MM.1S (cell line): ENCODE measurements around the gene KIR2DL4.
"Not testable (repeated sequence)": the region's sequence is repeated elsewhere in the genome, so short reads cannot be mapped to it uniquely, and the experiment has no call there.

Source experiments
- DNase-seq: peaks from one replicate; pipeline ENCODE4 v3.0.0-alpha.2; 2015
- H2AFZ ChIP-seq: fragments of 300-600 bp; sonication (generic); 2 replicates; pipeline ENCODE4 v1.6.0; 2016; ENCODE audit warnings: antibody characterized with exemption, low read length
- H3F3A ChIP-seq: fragments of 300-600 bp; sonication (generic); 2 replicates; pipeline ENCODE4 v1.6.1; 2016; ENCODE audit warnings: mild to moderate bottlenecking, antibody characterized with exemption, low read length, moderate library complexity, mixed read lengths; ENCODE audit not compliant: insufficient read depth
- H3K27ac ChIP-seq: fragments of 300-600 bp; sonication (generic); 2 replicates; pipeline ENCODE4 v1.5.1; 2016; ENCODE audit warnings: mild to moderate bottlenecking, low read length
- H3K27me3 ChIP-seq: fragments of 300-600 bp; sonication (generic); replicated peaks from 2 replicates; pipeline ENCODE4 v1.6.0; 2016; ENCODE audit warnings: low read length; ENCODE audit not compliant: insufficient read depth
- H3K36me3 ChIP-seq: fragments of 300-600 bp; sonication (generic); replicated peaks from 2 replicates; pipeline ENCODE4 v1.6.1; 2016; ENCODE audit warnings: mild to moderate bottlenecking, low read length, mixed read lengths; ENCODE audit not compliant: insufficient read depth
- H3K4me1 ChIP-seq: fragments of 300-600 bp; sonication (generic); 2 replicates; pipeline ENCODE4 v1.6.1; 2016; ENCODE audit warnings: low read length, mixed read lengths
- H3K4me2 ChIP-seq: fragments of 300-600 bp; sonication (generic); 2 replicates; pipeline ENCODE4 v1.6.0; 2016; ENCODE audit warnings: low read depth, low read length
- H3K4me3 ChIP-seq: fragments of 300-600 bp; sonication (generic); 2 replicates; pipeline ENCODE4 v1.5.1; 2016; ENCODE audit warnings: low read length, mixed read lengths
- H3K79me2 ChIP-seq: fragments of 300-600 bp; sonication (generic); 2 replicates; pipeline ENCODE4 v1.6.1; 2016; ENCODE audit warnings: mixed run types, low read length, mixed read lengths
- H3K9ac ChIP-seq: fragments of 300-600 bp; sonication (generic); 2 replicates; pipeline ENCODE4 v1.6.1; 2016; ENCODE audit warnings: low read length, mixed read lengths
- H3K9me2 ChIP-seq: fragments of 300-600 bp; sonication (generic); replicated peaks from 2 replicates; pipeline ENCODE4 v1.6.1; 2016; ENCODE audit warnings: mild to moderate bottlenecking, low read length, mixed read lengths; ENCODE audit not compliant: insufficient read depth
- H3K9me3 ChIP-seq: fragments of 300-600 bp; sonication (generic); replicated peaks from 2 replicates; pipeline ENCODE4 v1.6.1; 2016; ENCODE audit warnings: mild to moderate bottlenecking, low read length, mixed read lengths; ENCODE audit not compliant: insufficient read depth
- H4K20me1 ChIP-seq: fragments of 300-600 bp; sonication (generic); 2 replicates; pipeline ENCODE4 v1.6.1; 2016; ENCODE audit warnings: mild to moderate bottlenecking, low read length, moderate library complexity, mixed read lengths; ENCODE audit not compliant: insufficient read depth

The KIR2DL4 gene

DNA sequence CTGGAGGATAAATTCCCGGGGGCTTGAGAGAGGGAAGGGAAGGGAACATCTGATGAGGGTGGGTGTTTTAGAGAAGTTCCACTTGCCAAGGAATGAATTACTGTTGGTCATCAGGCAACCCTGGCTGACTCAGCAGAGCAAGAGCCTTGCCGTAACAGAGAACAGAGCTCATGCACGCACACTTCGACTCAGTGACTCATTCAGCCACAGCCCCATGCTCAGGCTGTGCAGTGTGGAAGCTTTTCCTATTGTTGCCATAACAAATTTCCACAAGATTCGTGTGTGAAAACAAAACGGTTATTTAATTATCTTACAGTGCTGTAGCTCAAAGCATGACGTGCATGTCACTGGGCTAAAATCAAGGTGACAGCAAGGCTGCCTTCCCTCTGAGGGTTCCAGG lies 56.0 kb downstream of the KIR2DL4 start:
- H3K4me1 ChIP-seq, H3K4me2 ChIP-seq, H3K9me2 ChIP-seq, H3K79me2 ChIP-seq, H3K4me3 ChIP-seq, H3K36me3 ChIP-seq, H3F3A ChIP-seq, H3K27ac ChIP-seq, DNase-seq, H2AFZ ChIP-seq, H3K9ac ChIP-seq, H3K9me3 ChIP-seq, H4K20me1 ChIP-seq: not testable (repeated sequence)
- peaks cover 28% of the 10 kb centered on the region for H3K27me3 ChIP-seq

GRCh38 chr19:54863459-54863858 lies 60.0 kb downstream of the KIR2DL4 start:
- not testable (repeated sequence) for H3K4me1 ChIP-seq, H3K27ac ChIP-seq, H3K4me3 ChIP-seq, H2AFZ ChIP-seq, H3K79me2 ChIP-seq, H3K36me3 ChIP-seq, DNase-seq, H3F3A ChIP-seq, H3K9ac ChIP-seq, H3K9me2 ChIP-seq, H4K20me1 ChIP-seq, H3K4me2 ChIP-seq, H3K9me3 ChIP-seq
- peaks cover 53% of the 10 kb centered on the region for H3K27me3 ChIP-seq
